RPMI7951 (cell line): ENCODE results near the gene HDAC2. TPM values are rescaled to one million over a fixed set of nuclear protein-coding genes. Genes with fewer than 3 reads are reported as not detected.
"Not testable (repeated sequence)": the region's sequence is repeated elsewhere in the genome, so short reads cannot be mapped to it uniquely, and the experiment has no call there.

Experiments used
- DNase-seq: peaks from one replicate; pipeline ENCODE4 v3.0.0-alpha.2; 2012; ENCODE audit warnings: low read depth
- total RNA-seq: library from RNA; depleted of rRNA; stranded (reverse); fragments of >200 nt; shearing (Covaris generic); gene quantifications from 2 replicates; pipeline ENCODE4 v1.2.3, GENCODE V29; 2014; rRNA removed

HDAC2 gene
- 69.3 and 88.2 TPM in 2 replicates for total RNA-seq

- DNase-seq: peak; percentile 80
Measured at GRCh38 chr6:113970805-113971676, at the start of gene HDAC2. HDAC2 (minus strand) TSS chr6:113971148; CDS start chr6:113970908, 240 bp downstream.

- DNase-seq: no peak
Measured at GRCh38 chr6:114020196-114020595, 49.2 kb upstream of the HDAC2 start.

- peak; percentile 70 for DNase-seq
Measured at GRCh38 chr6:114017146-114017545, 46.2 kb upstream of the HDAC2 start.

- DNase-seq: not testable (repeated sequence)
Measured at GRCh38 chr6:114014106-114014505, 43.2 kb upstream of the HDAC2 start.

- not testable (repeated sequence) for DNase-seq
Measured at GRCh38 chr6:114011486-114011885, 40.5 kb upstream of the HDAC2 start.

GRCh38 chr6:114010540-114010939, 39.6 kb upstream of the HDAC2 start:
- DNase-seq: no peak

- no peak for DNase-seq
Measured at GRCh38 chr6:114009192-114009591, 38.2 kb upstream of the HDAC2 start.

- peak; percentile 28 for DNase-seq
Measured at GRCh38 chr6:114008331-114008730, 37.4 kb upstream of the HDAC2 start.

- DNase-seq: peak; percentile 89
Measured at GRCh38 chr6:114007516-114007915, 36.6 kb upstream of the HDAC2 start.

GRCh38 chr6:114001354-114001753, 30.4 kb upstream of the HDAC2 start:
- no peak for DNase-seq

- peak; percentile 37 for DNase-seq
Measured at GRCh38 chr6:114000069-114000468, 29.1 kb upstream of the HDAC2 start.

- DNase-seq: no peak
Measured at GRCh38 chr6:113999284-113999683, 28.3 kb upstream of the HDAC2 start.

GRCh38 chr6:113998811-113999210, 27.9 kb upstream of the HDAC2 start:
- no peak for DNase-seq

GRCh38 chr6:113997116-113997515, 26.2 kb upstream of the HDAC2 start:
- DNase-seq: peak; percentile 85

GRCh38 chr6:113995634-113996033, 24.7 kb upstream of the HDAC2 start:
- peak; percentile 97 for DNase-seq

GRCh38 chr6:113994934-113995342, 24.0 kb upstream of the HDAC2 start:
- peak; percentile 92 for DNase-seq

- no peak for DNase-seq
Measured at GRCh38 chr6:113989675-113990074, 18.7 kb upstream of the HDAC2 start.

- peak; percentile 35 for DNase-seq
Measured at GRCh38 chr6:113982675-113983074, 11.7 kb upstream of the HDAC2 start.

- DNase-seq: no peak
Measured at GRCh38 chr6:113982055-113982550, 11.2 kb upstream of the HDAC2 start.

GRCh38 chr6:113980937-113981554, 10.1 kb upstream of the HDAC2 start:
- peak; percentile 38 for DNase-seq

GRCh38 chr6:113979937-113980336, 9.0 kb upstream of the HDAC2 start:
- DNase-seq: no peak

GRCh38 chr6:113978084-113978675, 7.2 kb upstream of the HDAC2 start:
- no peak for DNase-seq
